OCI-LY7 (cell line): ENCODE data around the gene MLLT10. TPM values are rescaled to one million over a fixed set of nuclear protein-coding genes. Genes with fewer than 3 reads are reported as not detected.

ENCODE experiments used
- BruUV-seq: library from RNA; stranded (reverse); fragments of 400-500 nt; replicated peaks from 2 replicates; lab custom pipeline; 2021; lab: Mats Ljungman, UMichigan
- CTCF ChIA-PET: fragments of 300-600 bp; sonication (Branson Sonifier 250); formaldehyde crosslinking; loops from one replicate; lab custom pipeline; 2022; ENCODE audit warnings: antibody characterized with exemption; ENCODE audit not compliant: unreplicated experiment; lab: Charles Lee
- POLR2A ChIA-PET: fragments of 300-600 bp; sonication (Branson Sonifier 250); formaldehyde crosslinking; loops from one replicate; lab custom pipeline; 2022; ENCODE audit warnings: antibody characterized with exemption; lab: Charles Lee
- DNase-seq: peaks from one replicate; pipeline ENCODE4 v3.0.0-alpha.2; 2015; ENCODE audit warnings: low spot score
- H2AFZ ChIP-seq: fragments of 200-600 bp; sonication (generic), shearing (Covaris generic); 2 replicates; pipeline ENCODE4 v1.6.1; 2014; ENCODE audit warnings: mild to moderate bottlenecking, antibody characterized with exemption, low read length, moderate library complexity
- H3K27ac ChIP-seq: fragments of 200-600 bp; sonication (generic); 2 replicates; pipeline ENCODE4 v1.5.1; 2014; ENCODE audit warnings: mixed run types, low read depth, mild to moderate bottlenecking, moderate library complexity, low read length, inconsistent platforms; ENCODE audit not compliant: poor library complexity, severe bottlenecking
- H3K36me3 ChIP-seq: fragments of 200-600 bp; sonication (generic); 2 replicates; pipeline ENCODE4 v1.6.1; 2014; ENCODE audit warnings: mild to moderate bottlenecking, antibody characterized with exemption, low read length, moderate library complexity, mixed read lengths; ENCODE audit not compliant: insufficient read depth
- H3K4me1 ChIP-seq: fragments of 200-600 bp; sonication (generic); 2 replicates; pipeline ENCODE4 v1.5.1; 2014; ENCODE audit warnings: mild to moderate bottlenecking, low read length; ENCODE audit not compliant: insufficient read depth, poor library complexity, severe bottlenecking
- H3K4me2 ChIP-seq: fragments of 200-600 bp; sonication (generic); 2 replicates; pipeline ENCODE4 v1.6.1; 2014; ENCODE audit warnings: mild to moderate bottlenecking, low read length
- H3K4me3 ChIP-seq: fragments of 200-600 bp; sonication (generic); 2 replicates; pipeline ENCODE4 v1.5.1; 2014; ENCODE audit warnings: mild to moderate bottlenecking, low read depth, low read length; ENCODE audit not compliant: poor library complexity, severe bottlenecking
- H3K79me2 ChIP-seq: fragments of 200-600 bp; sonication (generic); 2 replicates; pipeline ENCODE4 v1.6.1; 2016; ENCODE audit warnings: low read depth, mild to moderate bottlenecking, low read length, moderate library complexity, mixed read lengths; ENCODE audit not compliant: insufficient read depth
- H3K9me2 ChIP-seq: fragments of 200-600 bp; sonication (generic); 2 replicates; pipeline ENCODE4 v1.6.1; 2016; ENCODE audit warnings: mild to moderate bottlenecking, low read length, mixed read lengths; ENCODE audit not compliant: insufficient read depth
- H3K9me3 ChIP-seq: fragments of 200-600 bp; sonication (generic); 2 replicates; pipeline ENCODE4 v1.6.1; 2014; ENCODE audit warnings: mild to moderate bottlenecking, mixed run types, low read length, mixed read lengths
- H4K20me1 ChIP-seq: fragments of 200-600 bp; sonication (generic); 2 replicates; pipeline ENCODE4 v1.6.1; 2014; ENCODE audit warnings: mild to moderate bottlenecking, antibody characterized with exemption, low read length, moderate library complexity, mixed read lengths; ENCODE audit not compliant: insufficient read depth
- CTCF ChIP-seq: fragments of 200-600 bp; sonication (generic); conservative IDR thresholded peaks from 2 replicates; pipeline ENCODE4 v1.5.1; 2014; ENCODE audit warnings: mild to moderate bottlenecking, antibody characterized with exemption, low read length, moderate library complexity, mixed read lengths
- EZH2phosphoT487 ChIP-seq: fragments of 200-600 bp; sonication (generic); IDR thresholded peaks from 2 replicates; pipeline ENCODE4 v1.6.1; 2018; ENCODE audit warnings: low read depth, borderline replicate concordance, mild to moderate bottlenecking, mixed run types, antibody characterized with exemption, low read length, moderate library complexity, mixed read lengths
- intact Hi-C: fragments of 100-400 bp; cut with micrococcal nuclease; formaldehyde crosslinking; loops from one replicate; pipeline ENCODE4 v1.10.0; 2022; ENCODE audit not compliant: unreplicated experiment
- total RNA-seq, 2 experiments: library from RNA; depleted of rRNA in 1 of 2; stranded (reverse); fragments of >200 nt in 1 of 2; shearing (Covaris generic) in 1 of 2; gene quantifications; 2 replicates each; pipeline ENCODE4 v1.2.3, GENCODE V29; 2014 to 2022

MLLT10 gene
- total RNA-seq, 2 experiments from 2014 or later, result 68.4 to 74.0 TPM

DNA sequence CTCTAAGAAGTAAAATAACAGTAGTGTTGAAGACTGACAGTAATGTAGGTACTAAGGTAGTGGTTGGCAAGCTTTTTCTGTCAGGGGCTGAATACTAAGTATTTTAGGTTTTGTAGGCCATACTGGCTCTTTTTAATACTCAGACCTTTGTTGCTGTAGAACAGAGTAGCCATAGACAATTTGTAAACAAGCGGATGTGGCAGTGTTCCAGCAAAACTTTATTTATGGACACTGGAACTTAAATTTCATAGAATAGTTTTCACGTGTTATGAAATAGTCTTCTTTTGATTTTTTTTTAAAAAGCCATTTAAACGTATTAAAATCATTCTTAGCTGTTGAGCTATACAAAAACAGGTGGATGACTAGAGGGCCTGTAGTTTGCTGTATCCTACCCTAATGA, 121.2 kb downstream of the MLLT10 start:
- Histone ChIP-seq H3K4me1 (no peaks in the 10 kb centered on the region), H3K79me2 (no peaks in the 10 kb centered on the region), H3K9me3 (no peaks in the 10 kb centered on the region), H3K36me3 (peaks cover 43% of the 10 kb centered on the region), H4K20me1 (no peaks in the 10 kb centered on the region), H2AFZ (no peak overlapping the region), H3K27ac (no peak overlapping the region), H3K4me3 (no peak overlapping the region), H3K9me2 (0 out of 2 replicates have a peak, but pooled peaks cover 3% of the 10 kb centered on the region), H3K4me2 (no peak overlapping the region)
- DNase-seq, result no peak
- intact Hi-C loops, result no loop called here
- TF ChIP-seq EZH2phosphoT487, result no peak
- no peak for TF ChIP-seq CTCF
- POLR2A ChIA-PET, result no interaction called here
- CTCF ChIA-PET, result no interaction called here
- no TSS peak for BruUV-seq

- Histone ChIP-seq H3K79me2 (no peaks in the 10 kb centered on the region), H4K20me1 (no peaks in the 10 kb centered on the region), H3K27ac (no peak overlapping the region), H3K36me3 (peaks cover 43% of the 10 kb centered on the region), H3K9me2 (0 out of 2 replicates have a peak, but pooled peaks cover 3% of the 10 kb centered on the region), H3K9me3 (no peaks in the 10 kb centered on the region), H2AFZ (no peak overlapping the region), H3K4me3 (no peak overlapping the region), H3K4me1 (no peaks in the 10 kb centered on the region), H3K4me2 (no peak overlapping the region)
- TF ChIP-seq CTCF (no peak), EZH2phosphoT487 (no peak)
- DNase-seq, result no peak
- BruUV-seq, result no TSS peak
- intact Hi-C loops, result no loop called here
- ChIA-PET POLR2A (no interaction called here), CTCF (no interaction called here)
Observed at GRCh38 chr10:21655687-21656086, 121.7 kb downstream of the MLLT10 start.

- no peak overlapping the region for H3K27ac ChIP-seq
- H3K4me1 ChIP-seq, result no peaks in the 10 kb centered on the region
- peaks cover 9% of the 10 kb centered on the region; the same call in 1 of the 2 replicates for H4K20me1 ChIP-seq
- no peaks in the 10 kb centered on the region for H3K9me2 ChIP-seq
- no peak overlapping the region for H3K4me3 ChIP-seq
- intact Hi-C loops, result no loop called here
- DNase-seq, result no peak
- no peak overlapping the region for H3K4me2 ChIP-seq
- ChIA-PET POLR2A (no interaction called here), CTCF (no interaction called here)
- no peaks in the 10 kb centered on the region for H3K9me3 ChIP-seq
- no TSS peak for BruUV-seq
- 0 out of 2 replicates have a peak, but pooled peaks cover 5% of the 10 kb centered on the region for H3K36me3 ChIP-seq
- no peak overlapping the region for H2AFZ ChIP-seq
- TF ChIP-seq CTCF (no peak), EZH2phosphoT487 (no peak)
- peaks cover 18% of the 10 kb centered on the region for H3K79me2 ChIP-seq
Observed at GRCh38 chr10:21661087-21661486, 127.1 kb downstream of the MLLT10 start.
